ENCODE measurements around the gene USH1G. TPM values are rescaled to one million over a fixed set of nuclear protein-coding genes. Genes with fewer than 3 reads are reported as not detected.
A peak's percentile ranks its signal among the peaks of the same experiment; 100 is the strongest.

Gene USH1G
- total RNA-seq, 1 donor from 2014 or later = 0.18 TPM

GRCh38 chr17:74873874-74874614 lies 49.0 kb downstream of the USH1G start:
- no peaks in the 10 kb centered on the region for H3K9me3 Mint-ChIP-seq (ENCODE audit: unreplicated experiment)
- H3K27ac Mint-ChIP-seq (ENCODE audit: unreplicated experiment) = peak overlapping the region; percentile 85
- DNase-seq (ENCODE audit: low spot score) = no peak
- peaks cover 29% of the 10 kb centered on the region for H3K4me1 Mint-ChIP-seq (ENCODE audit: unreplicated experiment)
- TF ChIP-seq CTCF (IDR thresholded peaks at IDR 0.05; ENCODE audit: unreplicated experiment) = no peak
- peaks cover 24% of the 10 kb centered on the region for H3K27me3 Mint-ChIP-seq (ENCODE audit: unreplicated experiment)
- peak overlapping the region; percentile 87 for H3K4me3 Mint-ChIP-seq (ENCODE audit: unreplicated experiment)
- peaks cover 11% of the 10 kb centered on the region for H3K36me3 Mint-ChIP-seq (ENCODE audit: low read depth, unreplicated experiment)

DNA sequence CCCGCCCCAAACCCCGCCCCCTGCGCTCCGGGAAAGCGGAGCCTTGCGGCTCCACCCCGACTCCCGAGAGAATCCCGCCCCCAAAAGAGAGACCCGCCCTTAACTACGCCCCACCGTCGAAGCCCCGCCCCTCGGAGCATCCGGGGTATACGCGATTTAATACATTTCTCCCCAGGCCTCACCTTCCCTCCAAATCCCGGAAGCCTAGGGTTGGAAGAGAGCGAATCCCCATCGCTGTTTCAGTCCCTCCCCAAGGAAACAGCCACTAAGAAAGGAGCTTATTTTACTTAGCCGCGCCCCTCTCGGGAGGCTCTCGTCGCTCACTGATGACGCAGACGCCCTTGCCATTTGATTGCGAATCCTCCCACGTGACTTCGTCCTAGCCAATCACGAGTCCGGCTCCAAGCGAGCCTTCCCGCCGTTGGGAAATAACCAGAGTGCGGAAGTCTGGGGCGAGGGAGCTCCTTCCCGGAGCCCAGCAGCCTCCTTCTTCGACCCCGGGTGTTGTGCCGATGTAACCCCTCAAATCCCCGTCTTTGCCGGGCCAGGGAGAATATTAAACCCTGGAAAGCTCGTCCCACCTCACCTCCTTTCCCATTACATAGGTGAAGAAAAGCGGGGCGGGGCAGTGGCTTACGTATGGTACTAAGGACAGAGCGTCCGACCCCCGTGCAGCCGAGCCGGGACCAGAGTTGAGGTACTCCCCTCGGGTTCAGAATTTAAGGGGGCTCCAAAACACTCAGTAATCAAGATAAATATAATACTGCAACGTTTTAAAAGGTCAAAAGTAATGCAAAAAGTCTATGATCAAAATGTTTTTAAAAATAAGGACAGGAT lies 49.8 kb downstream of the USH1G start:
- no peaks in the 10 kb centered on the region for H3K9me3 Mint-ChIP-seq (ENCODE audit: unreplicated experiment)
- DNase-seq (ENCODE audit: low spot score) = peak; percentile 98
- peak overlapping the region; percentile 85 for H3K27ac Mint-ChIP-seq (ENCODE audit: unreplicated experiment)
- TF ChIP-seq CTCF (IDR thresholded peaks at IDR 0.05; ENCODE audit: unreplicated experiment) = no peak
- peaks cover 27% of the 10 kb centered on the region for H3K27me3 Mint-ChIP-seq (ENCODE audit: unreplicated experiment)
- H3K4me3 Mint-ChIP-seq (ENCODE audit: unreplicated experiment) = peak overlapping the region; percentile 87
- H3K36me3 Mint-ChIP-seq (ENCODE audit: low read depth, unreplicated experiment) = peaks cover 18% of the 10 kb centered on the region
- H3K4me1 Mint-ChIP-seq (ENCODE audit: unreplicated experiment) = peaks cover 36% of the 10 kb centered on the region

DNA sequence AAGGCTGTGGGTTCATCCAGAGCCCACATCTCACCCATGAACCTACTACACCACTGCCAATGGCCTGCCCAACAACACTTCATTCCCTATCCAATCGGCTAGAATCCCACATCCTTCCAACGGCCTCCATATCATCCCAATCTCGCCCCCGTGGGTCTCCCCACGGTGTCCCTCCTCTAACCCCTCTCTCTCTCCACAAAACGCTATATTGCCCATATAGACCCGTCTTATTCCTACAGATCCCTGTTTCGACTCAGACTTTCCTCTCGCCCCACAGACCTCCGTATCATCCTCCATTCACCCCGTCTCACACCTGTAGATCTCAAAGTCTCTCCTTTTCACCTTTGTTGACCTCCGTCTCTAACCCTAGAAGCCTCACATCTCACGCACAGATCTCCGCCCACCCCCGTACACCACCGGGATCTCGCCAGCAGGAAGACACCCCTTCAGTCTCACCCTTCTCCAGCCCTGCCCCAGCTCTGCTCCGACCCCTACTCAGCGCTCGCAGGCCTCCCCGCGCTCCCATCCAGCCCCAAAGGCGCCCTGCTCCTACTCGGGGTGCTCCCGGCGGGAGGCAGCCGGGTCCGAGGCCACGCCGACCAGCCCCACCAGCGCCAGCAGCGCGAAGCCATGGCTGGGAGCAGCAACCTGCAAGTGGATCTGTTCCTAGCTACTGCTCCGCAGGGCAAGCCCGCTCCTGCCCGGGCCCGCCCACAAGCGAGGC lies 50.6 kb downstream of the USH1G start, which contains the start of gene FDXR:
Gene FDXR, minus strand, starts transcription at position 682 of the 724 bp plus-strand sequence. Its CDS starts 50 bp downstream, at position 632.
- no peak for TF ChIP-seq CTCF (IDR thresholded peaks at IDR 0.05; ENCODE audit: unreplicated experiment)
- DNase-seq (ENCODE audit: low spot score) = no peak
- peak within 1 kb of the TSS; percentile 95 for H3K4me3 Mint-ChIP-seq (ENCODE audit: unreplicated experiment)
- peak within 1 kb of the TSS; percentile 85 for H3K27ac Mint-ChIP-seq (ENCODE audit: unreplicated experiment)
- no peaks in the 10 kb centered on the region for H3K9me3 Mint-ChIP-seq (ENCODE audit: unreplicated experiment)
- H3K4me1 Mint-ChIP-seq (ENCODE audit: unreplicated experiment) = peaks cover 42% of the 10 kb centered on the region
- peaks cover 27% of the 10 kb centered on the region for H3K27me3 Mint-ChIP-seq (ENCODE audit: unreplicated experiment)
- H3K36me3 Mint-ChIP-seq (ENCODE audit: low read depth, unreplicated experiment) = peaks cover 18% of the 10 kb centered on the region

GRCh38 chr17:74871356-74872076 lies 51.5 kb downstream of the USH1G start:
- no peaks in the 10 kb centered on the region for H3K9me3 Mint-ChIP-seq (ENCODE audit: unreplicated experiment)
- DNase-seq (ENCODE audit: low spot score) = no peak
- no peak for TF ChIP-seq CTCF (IDR thresholded peaks at IDR 0.05; ENCODE audit: unreplicated experiment)
- peaks cover 42% of the 10 kb centered on the region for H3K4me1 Mint-ChIP-seq (ENCODE audit: unreplicated experiment)
- peak overlapping the region; percentile 62 for H3K27ac Mint-ChIP-seq (ENCODE audit: unreplicated experiment)
- peak overlapping the region; percentile 95 for H3K4me3 Mint-ChIP-seq (ENCODE audit: unreplicated experiment)
- peaks cover 27% of the 10 kb centered on the region for H3K27me3 Mint-ChIP-seq (ENCODE audit: unreplicated experiment)
- H3K36me3 Mint-ChIP-seq (ENCODE audit: low read depth, unreplicated experiment) = peaks cover 18% of the 10 kb centered on the region
